ENCODE results near the gene FAM171A2.

FAM171A2 gene

DNA sequence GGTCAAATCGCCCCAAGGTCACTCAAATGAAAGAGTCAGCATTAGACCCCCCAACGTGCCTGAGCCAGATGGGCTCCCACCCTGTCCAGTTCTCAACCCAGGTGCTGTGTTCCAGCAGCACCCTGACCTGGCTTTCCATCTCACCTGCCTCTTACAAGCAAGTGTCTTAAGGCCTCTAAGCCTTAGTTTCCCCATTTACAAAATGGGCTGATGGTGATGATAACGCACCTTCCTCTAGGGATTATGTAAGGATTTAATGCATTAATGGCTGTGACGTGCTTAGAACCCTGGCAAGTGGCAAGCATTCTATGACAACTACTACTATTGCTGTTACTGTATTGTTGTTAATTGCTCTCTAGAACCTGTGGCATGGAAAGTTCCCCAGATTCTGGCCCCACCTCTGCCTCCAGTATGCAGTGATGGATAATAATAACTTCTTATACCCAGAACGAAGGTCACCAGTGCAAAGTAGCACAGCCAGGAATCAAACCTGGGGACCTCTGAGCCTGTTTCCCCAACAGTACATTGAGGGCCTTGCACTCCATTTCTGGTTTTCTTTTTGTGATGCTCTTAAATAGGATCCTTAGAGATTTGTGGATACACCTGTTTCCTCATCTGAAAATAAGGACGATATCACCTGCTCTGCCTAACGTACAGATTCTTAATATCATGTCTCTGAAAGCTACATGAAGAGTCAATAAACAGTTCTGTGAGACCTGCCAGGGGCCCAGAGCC is 35.8 kb downstream of the FAM171A2 start:
- no peak overlapping the region for H3K27ac ChIP-seq (ENCODE audit: low read depth, low read length)
- no peaks in the 10 kb centered on the region for H3K36me3 ChIP-seq (ENCODE audit: control insufficient read depth, insufficient read depth, low read length)
- no peaks in the 10 kb centered on the region for H3K9me3 ChIP-seq (ENCODE audit: control insufficient read depth, insufficient read depth, low read depth, low read length)
- H3K9ac ChIP-seq (ENCODE audit: low read length) = no peak overlapping the region
- no peak overlapping the region for H3K4me3 ChIP-seq (ENCODE audit: low read depth, low read length)
- H3K4me1 ChIP-seq (ENCODE audit: control insufficient read depth, insufficient read depth, low read length) = no peaks in the 10 kb centered on the region
- H3K27me3 ChIP-seq (ENCODE audit: control insufficient read depth, insufficient read depth, low read length) = peaks cover 5% of the 10 kb centered on the region; the same call in 1 of the 2 replicates

DNA sequence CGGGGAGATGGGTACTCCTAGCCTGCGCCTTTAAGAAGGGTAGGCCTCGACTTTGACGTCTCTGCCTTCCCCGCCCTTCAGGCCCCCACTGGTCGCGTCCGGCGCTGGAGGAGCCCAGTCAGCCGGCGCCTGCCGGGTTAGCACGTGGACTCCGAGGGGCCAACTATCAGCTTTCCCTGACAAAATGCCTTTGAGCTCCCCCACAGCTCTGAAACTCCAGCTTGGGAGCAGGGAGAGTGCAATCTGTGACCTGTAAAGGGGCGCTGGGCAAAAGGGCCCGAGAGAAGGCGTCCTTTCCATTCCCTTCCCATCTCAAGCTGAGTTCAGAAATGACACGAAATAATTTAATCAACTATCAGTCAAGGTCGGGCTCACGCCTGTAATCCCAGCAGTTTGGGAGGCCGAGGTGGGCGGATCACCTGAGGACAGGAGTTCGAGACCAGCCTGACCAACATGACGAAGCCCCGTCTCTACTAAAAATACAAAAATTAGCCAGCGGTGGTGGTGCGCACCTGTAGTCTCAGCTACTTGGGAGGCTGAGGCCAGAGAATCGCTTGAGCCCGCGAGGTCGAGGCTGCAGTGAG is 36.7 kb downstream of the FAM171A2 start:
- no peak overlapping the region for H3K4me3 ChIP-seq (ENCODE audit: low read depth, low read length)
- no peaks in the 10 kb centered on the region for H3K4me1 ChIP-seq (ENCODE audit: control insufficient read depth, insufficient read depth, low read length)
- peaks cover 7% of the 10 kb centered on the region for H3K36me3 ChIP-seq (ENCODE audit: control insufficient read depth, insufficient read depth, low read length)
- H3K9ac ChIP-seq (ENCODE audit: low read length) = no peak overlapping the region
- no peak overlapping the region for H3K27ac ChIP-seq (ENCODE audit: low read depth, low read length)
- no peaks in the 10 kb centered on the region for H3K9me3 ChIP-seq (ENCODE audit: control insufficient read depth, insufficient read depth, low read depth, low read length)
- H3K27me3 ChIP-seq (ENCODE audit: control insufficient read depth, insufficient read depth, low read length) = peaks cover 5% of the 10 kb centered on the region; the same call in 1 of the 2 replicates

DNA sequence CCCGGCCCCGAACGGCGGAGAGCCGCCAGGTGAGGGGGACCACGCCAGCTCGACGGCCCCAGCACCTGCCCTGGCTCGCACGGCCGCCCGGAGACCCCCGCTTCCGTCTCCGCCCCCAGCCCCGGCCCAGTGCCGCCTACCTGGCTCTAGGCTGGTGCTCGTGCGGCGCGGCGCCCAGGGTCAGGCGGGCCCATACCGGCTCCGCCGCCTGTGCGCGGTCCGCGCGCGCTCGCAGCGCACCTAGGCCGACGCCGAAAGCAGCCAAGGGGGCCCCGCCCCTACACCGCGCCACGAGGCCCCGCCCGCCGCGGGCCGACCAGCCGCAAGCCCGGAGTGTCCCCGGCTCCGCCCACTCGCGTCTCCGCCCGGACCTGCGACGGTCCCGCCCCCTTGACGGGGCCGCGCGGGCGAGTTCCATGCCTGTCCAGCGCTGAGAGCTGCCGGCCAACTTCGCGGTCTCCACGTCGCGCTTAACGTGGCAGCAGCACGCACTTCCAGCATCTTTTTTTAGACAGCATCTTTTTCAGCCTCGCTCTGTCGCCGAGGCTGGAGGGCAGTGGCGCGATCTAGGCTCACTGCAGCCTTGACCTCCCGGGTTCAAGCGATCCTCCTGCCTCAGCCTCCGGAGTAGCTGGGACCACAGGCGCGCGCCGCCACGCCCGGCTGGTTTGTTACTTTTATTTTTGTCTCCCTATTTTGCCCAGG is 38.9 kb downstream of the FAM171A2 start, which contains the start of gene SLC25A39:
Gene SLC25A39 (minus strand): TSS at position 253 of the 705 bp plus-strand sequence. CDS start 1,261 bp downstream, outside the sequence.
- peak within 1 kb of the TSS; percentile 87 for H3K9ac ChIP-seq (ENCODE audit: low read length)
- peak within 1 kb of the TSS; percentile 72; the same call in 1 of the 2 replicates for H3K27ac ChIP-seq (ENCODE audit: low read depth, low read length)
- no peaks in the 10 kb centered on the region; the same call in 1 of the 2 replicates for H3K4me1 ChIP-seq (ENCODE audit: control insufficient read depth, insufficient read depth, low read length)
- no peaks in the 10 kb centered on the region for H3K9me3 ChIP-seq (ENCODE audit: control insufficient read depth, insufficient read depth, low read depth, low read length)
- H3K27me3 ChIP-seq (ENCODE audit: control insufficient read depth, insufficient read depth, low read length) = peaks cover 5% of the 10 kb centered on the region; the same call in 1 of the 2 replicates
- H3K4me3 ChIP-seq (ENCODE audit: low read depth, low read length) = peak within 1 kb of the TSS; percentile 93
- H3K36me3 ChIP-seq (ENCODE audit: control insufficient read depth, insufficient read depth, low read length) = peaks cover 29% of the 10 kb centered on the region

DNA sequence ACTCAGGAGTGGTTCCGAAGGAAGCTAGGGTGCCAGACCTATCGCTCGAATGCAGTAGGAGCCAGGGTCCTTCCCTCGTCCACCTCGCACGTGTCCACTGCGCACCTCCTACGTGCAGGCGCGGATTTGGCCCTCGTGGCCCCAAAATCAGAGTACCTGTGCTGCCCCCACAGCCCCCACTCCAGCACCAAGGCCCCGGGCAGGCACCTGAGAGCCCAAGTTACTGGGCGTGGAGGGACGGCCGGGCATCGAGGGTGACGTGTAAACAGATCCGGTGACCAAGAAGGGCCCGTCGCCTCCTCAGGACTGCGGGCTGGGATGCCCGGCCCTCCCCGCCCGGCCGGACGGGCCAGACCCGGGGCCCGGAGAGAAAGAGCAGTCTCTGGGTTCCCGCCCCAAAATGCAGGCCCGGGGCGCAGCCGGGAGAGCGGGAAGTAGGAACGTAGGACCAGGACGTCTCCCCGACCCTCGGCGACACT is 39.5 kb downstream of the FAM171A2 start:
- H3K4me3 ChIP-seq (ENCODE audit: low read depth, low read length) = peak overlapping the region; percentile 93

DNA sequence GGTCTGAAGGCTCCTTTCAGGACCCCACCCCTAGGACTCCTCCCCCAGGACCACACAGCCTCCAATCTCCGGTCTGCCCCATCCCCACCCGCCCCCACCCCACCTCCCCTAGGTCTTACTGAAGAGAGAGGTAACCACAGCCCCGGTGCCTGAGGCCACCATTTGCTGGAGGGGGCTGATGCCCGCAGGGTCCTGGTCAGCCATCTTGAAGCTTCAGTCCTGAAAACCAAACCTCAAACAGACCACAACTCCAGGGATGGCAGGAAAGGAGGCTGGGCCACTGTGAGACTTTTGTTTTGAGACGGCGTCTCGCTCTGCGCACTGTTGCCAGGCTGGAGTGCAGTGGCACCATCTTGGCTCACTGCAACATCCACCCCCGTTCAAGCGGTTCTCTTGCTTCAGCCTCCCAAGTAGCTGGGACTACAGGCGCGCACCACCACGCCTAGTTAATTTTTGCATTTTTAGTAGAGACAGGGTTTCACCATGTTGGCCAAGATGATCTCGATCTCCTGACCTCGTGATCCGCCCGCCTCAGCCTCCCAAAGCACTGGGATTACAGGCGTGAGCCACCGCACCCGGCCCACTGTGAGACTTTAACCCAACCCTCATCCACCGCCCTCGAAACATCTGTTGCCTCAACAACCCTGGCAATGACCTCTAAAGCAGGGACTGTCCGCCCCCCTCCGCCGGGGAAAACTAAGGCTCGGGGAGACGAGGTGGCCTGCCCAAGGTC is 40.1 kb downstream of the FAM171A2 start:
- Histone ChIP-seq H3K9me3 (ENCODE audit: control insufficient read depth, insufficient read depth, low read depth, low read length) (no peaks in the 10 kb centered on the region), H3K4me3 (ENCODE audit: low read depth, low read length) (peak overlapping the region; percentile 93), H3K9ac (ENCODE audit: low read length) (peak overlapping the region; percentile 87), H3K4me1 (ENCODE audit: control insufficient read depth, insufficient read depth, low read length) (no peaks in the 10 kb centered on the region; the same call in 1 of the 2 replicates), H3K27ac (ENCODE audit: low read depth, low read length) (no peak overlapping the region), H3K36me3 (ENCODE audit: control insufficient read depth, insufficient read depth, low read length) (peaks cover 33% of the 10 kb centered on the region), H3K27me3 (ENCODE audit: control insufficient read depth, insufficient read depth, low read length) (peaks cover 5% of the 10 kb centered on the region; the same call in 1 of the 2 replicates)

More for the DNA sequence above, 39.5 kb downstream of the FAM171A2 start:
- Histone ChIP-seq H3K27me3 (ENCODE audit: control insufficient read depth, insufficient read depth, low read length) (peaks cover 5% of the 10 kb centered on the region; the same call in 1 of the 2 replicates), H3K36me3 (ENCODE audit: control insufficient read depth, insufficient read depth, low read length) (peaks cover 33% of the 10 kb centered on the region), H3K4me1 (ENCODE audit: control insufficient read depth, insufficient read depth, low read length) (no peaks in the 10 kb centered on the region; the same call in 1 of the 2 replicates), H3K27ac (ENCODE audit: low read depth, low read length) (peak overlapping the region; percentile 62; the same call in 1 of the 2 replicates), H3K9ac (ENCODE audit: low read length) (peak overlapping the region; percentile 87), H3K9me3 (ENCODE audit: control insufficient read depth, insufficient read depth, low read depth, low read length) (no peaks in the 10 kb centered on the region)

DNA sequence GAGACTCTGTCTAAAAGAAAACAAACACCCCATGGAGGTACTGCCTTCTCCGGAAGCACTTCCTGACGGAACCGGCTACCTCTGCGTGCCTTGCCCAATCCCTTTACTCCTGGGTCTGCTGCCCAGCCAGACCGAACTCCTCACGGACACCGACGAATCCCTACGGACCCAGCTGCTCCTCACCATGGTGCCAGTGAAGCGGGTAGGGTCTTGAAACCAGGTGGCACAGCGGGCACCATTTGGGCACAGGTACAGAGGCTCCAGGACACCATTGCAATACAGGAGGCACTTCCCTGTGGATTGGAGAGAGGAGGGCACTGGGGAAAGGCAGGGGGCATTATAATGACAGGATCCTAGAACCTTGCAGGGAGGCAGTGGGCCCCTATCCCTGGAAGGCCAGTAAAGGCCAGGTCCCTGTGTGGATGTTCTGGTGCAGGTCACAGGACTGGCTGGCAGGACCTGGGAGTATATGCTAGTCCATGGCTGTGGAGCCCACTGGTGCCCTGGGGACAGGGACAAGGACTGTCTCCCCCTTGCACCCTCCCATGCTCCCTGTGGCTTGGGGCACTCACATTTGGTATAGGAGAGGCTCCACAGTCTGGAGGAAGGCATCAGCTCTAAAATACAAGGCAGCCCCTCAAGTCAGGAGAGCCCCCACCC is 41.3 kb downstream of the FAM171A2 start:
- Histone ChIP-seq H3K27me3 (ENCODE audit: control insufficient read depth, insufficient read depth, low read length) (peaks cover 5% of the 10 kb centered on the region), H3K36me3 (ENCODE audit: control insufficient read depth, insufficient read depth, low read length) (peaks cover 33% of the 10 kb centered on the region), H3K27ac (ENCODE audit: low read depth, low read length) (no peak overlapping the region), H3K9me3 (ENCODE audit: control insufficient read depth, insufficient read depth, low read depth, low read length) (no peaks in the 10 kb centered on the region), H3K4me3 (ENCODE audit: low read depth, low read length) (no peak overlapping the region), H3K9ac (ENCODE audit: low read length) (no peak overlapping the region), H3K4me1 (ENCODE audit: control insufficient read depth, insufficient read depth, low read length) (no peaks in the 10 kb centered on the region; the same call in 1 of the 2 replicates)

DNA sequence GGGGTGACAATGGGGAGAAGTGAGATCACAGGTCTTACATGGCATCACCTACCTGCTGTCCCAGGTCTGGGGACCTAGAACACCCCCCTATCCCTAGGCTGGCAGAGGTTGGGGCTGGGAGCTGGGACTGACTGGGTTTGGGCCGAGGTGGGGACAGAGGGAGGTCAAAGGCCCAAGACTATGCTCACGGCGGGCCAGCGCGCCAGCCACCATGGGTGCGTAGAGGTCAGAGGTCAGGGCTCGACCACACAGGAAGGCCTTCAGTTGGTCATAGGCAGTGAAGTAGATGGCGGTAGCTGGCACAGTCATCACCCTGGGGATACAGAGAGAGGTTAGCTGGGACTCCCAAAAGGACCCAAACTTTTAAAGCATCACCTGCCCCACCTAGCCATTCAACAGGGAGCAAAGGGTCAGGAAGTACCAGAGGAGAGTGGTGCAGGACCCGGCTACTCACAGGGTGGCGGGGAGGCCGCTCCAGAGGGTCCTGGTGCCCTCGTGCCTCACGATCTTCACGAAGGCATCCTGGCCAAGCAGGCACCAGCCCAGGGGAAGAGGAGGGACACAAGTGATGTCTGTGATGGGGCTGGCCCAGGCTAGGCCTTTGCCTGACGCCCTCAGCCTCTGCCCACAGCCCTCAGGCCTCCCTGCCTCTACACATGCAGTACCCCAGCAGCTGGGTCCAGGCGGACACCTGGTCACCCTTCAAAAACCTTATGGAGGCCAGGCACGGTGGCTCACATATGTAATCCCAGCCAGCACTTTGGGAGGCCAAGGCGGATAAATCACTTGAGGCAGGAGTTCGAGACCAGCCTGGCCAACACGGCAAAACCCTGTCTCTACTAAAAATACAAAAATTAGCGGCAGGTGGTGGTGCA is 42.2 kb downstream of the FAM171A2 start:
- Histone ChIP-seq H3K36me3 (ENCODE audit: control insufficient read depth, insufficient read depth, low read length) (peaks cover 33% of the 10 kb centered on the region), H3K27me3 (ENCODE audit: control insufficient read depth, insufficient read depth, low read length) (peaks cover 12% of the 10 kb centered on the region), H3K4me1 (ENCODE audit: control insufficient read depth, insufficient read depth, low read length) (no peaks in the 10 kb centered on the region; the same call in 1 of the 2 replicates), H3K4me3 (ENCODE audit: low read depth, low read length) (no peak overlapping the region), H3K27ac (ENCODE audit: low read depth, low read length) (no peak overlapping the region), H3K9me3 (ENCODE audit: control insufficient read depth, insufficient read depth, low read depth, low read length) (no peaks in the 10 kb centered on the region), H3K9ac (ENCODE audit: low read length) (no peak overlapping the region)

DNA sequence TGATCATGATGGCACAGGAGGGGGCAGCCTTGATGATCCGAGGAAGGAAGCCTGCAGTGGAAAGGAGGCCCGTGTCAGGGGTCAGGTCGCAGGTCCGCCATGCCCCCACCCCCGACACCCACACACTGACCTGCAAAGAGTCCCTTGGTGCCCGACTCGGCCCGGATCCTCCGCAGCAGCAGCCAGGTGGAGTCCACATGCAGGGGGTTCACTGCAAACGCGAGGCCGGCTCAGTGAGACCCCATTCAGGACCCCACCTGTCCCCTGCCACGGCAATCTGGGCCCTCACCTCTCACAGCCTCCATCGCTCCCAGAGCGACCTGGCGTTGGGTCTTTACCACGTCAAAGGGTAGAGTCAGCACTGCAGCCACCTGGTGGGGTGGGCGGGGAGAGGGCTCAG is 43.6 kb downstream of the FAM171A2 start:
- Histone ChIP-seq H3K27ac (ENCODE audit: low read depth, low read length) (no peak overlapping the region), H3K9me3 (ENCODE audit: control insufficient read depth, insufficient read depth, low read depth, low read length) (no peaks in the 10 kb centered on the region), H3K4me1 (ENCODE audit: control insufficient read depth, insufficient read depth, low read length) (peaks cover 6% of the 10 kb centered on the region)

DNA sequence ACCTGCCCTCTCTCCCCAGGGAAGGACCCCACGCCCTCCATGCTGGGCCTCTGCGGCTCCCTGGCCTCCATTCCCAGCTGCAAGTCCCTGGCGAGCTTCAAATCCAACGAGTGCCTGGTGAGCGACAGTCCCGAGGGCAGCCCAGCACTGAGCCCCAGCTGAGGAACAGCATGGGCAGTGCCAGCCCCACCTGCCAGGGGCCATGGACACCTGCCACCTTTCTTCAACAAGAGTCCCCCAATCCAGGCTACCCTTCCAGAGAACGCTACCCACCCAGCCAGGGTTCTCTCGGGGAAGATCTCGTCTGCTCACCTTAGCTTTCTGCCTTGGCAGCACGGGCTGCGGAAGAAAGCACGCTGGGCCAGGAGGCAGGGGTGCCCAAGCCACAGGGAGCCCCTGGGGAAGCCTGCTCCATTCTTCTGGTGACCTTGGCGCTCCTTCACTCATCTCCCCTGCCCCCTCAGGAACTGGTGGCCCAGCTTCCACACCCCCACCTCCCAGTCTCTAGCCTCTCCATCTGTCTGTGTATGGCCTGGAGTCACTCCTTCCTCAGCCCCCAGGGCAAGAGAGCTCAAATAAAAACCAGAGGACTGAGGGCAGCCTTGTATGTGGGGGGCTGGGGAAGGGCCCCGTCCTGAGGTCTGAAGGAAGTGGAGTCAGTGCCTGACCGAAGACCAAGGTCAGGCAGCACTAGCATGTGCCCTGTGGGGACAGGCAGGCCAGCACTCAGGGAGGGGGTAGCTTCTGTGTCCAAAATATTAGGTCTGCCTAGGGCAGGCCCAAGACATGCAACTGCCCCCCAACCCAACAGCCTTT is 45.4 kb downstream of the FAM171A2 start:
- Histone ChIP-seq H3K9me3 (ENCODE audit: control insufficient read depth, insufficient read depth, low read depth, low read length) (no peaks in the 10 kb centered on the region), H3K36me3 (ENCODE audit: control insufficient read depth, insufficient read depth, low read length) (peaks cover 33% of the 10 kb centered on the region), H3K4me3 (ENCODE audit: low read depth, low read length) (no peak overlapping the region), H3K4me1 (ENCODE audit: control insufficient read depth, insufficient read depth, low read length) (peaks cover 9% of the 10 kb centered on the region), H3K9ac (ENCODE audit: low read length) (no peak overlapping the region), H3K27me3 (ENCODE audit: control insufficient read depth, insufficient read depth, low read length) (peaks cover 34% of the 10 kb centered on the region), H3K27ac (ENCODE audit: low read depth, low read length) (no peak overlapping the region)

More for the DNA sequence above, 43.6 kb downstream of the FAM171A2 start:
- H3K27me3 ChIP-seq (ENCODE audit: control insufficient read depth, insufficient read depth, low read length) = peaks cover 18% of the 10 kb centered on the region
- no peak overlapping the region for H3K4me3 ChIP-seq (ENCODE audit: low read depth, low read length)
- no peak overlapping the region for H3K9ac ChIP-seq (ENCODE audit: low read length)
- H3K36me3 ChIP-seq (ENCODE audit: control insufficient read depth, insufficient read depth, low read length) = peaks cover 33% of the 10 kb centered on the region
